HG02678 (cell line): ENCODE data around the gene KIFC3.
A peak's percentile ranks its signal among the peaks of the same experiment; 100 is the strongest.
"Not testable (repeated sequence)": the region's sequence is repeated elsewhere in the genome, so short reads cannot be mapped to it uniquely, and the experiment has no call there.

Source experiments
- ATAC-seq: cut with Tn5 transposase; IDR thresholded peaks from one replicate; pipeline ENCODE4 v1.9.1; 2021; ENCODE audit warnings: mild to moderate bottlenecking, moderate library complexity; ENCODE audit not compliant: unreplicated experiment

The KIFC3 gene

GRCh38 chr16:57742543-57742942 lies 59.7 kb downstream of the KIFC3 start:
- ATAC-seq, result no peak

- ATAC-seq, result no peak
Observed at GRCh38 chr16:57741660-57742191, 60.6 kb downstream of the KIFC3 start.

- ATAC-seq, result no peak
Observed at GRCh38 chr16:57740423-57741071, 61.7 kb downstream of the KIFC3 start.

- no peak for ATAC-seq
Observed at GRCh38 chr16:57739756-57740422, 62.4 kb downstream of the KIFC3 start.

GRCh38 chr16:57738844-57739243 lies 63.4 kb downstream of the KIFC3 start:
- no peak for ATAC-seq

- no peak for ATAC-seq
Observed at GRCh38 chr16:57736419-57737351, 65.6 kb downstream of the KIFC3 start.

- ATAC-seq, result no peak
Observed at GRCh38 chr16:57735755-57736418, 66.4 kb downstream of the KIFC3 start, which contains the start of gene KATNB1. Gene KATNB1, plus strand, starts transcription at chr16:57735770. Its CDS starts 1,474 bp downstream, at chr16:57737244.

GRCh38 chr16:57734925-57735754 lies 67.2 kb downstream of the KIFC3 start:
- peak; percentile 90 for ATAC-seq

GRCh38 chr16:57734308-57734924 lies 67.9 kb downstream of the KIFC3 start:
- no peak for ATAC-seq

- ATAC-seq, result no peak
Observed at GRCh38 chr16:57732714-57733113, 69.6 kb downstream of the KIFC3 start.

- ATAC-seq, result no peak
Observed at GRCh38 chr16:57732037-57732436, 70.3 kb downstream of the KIFC3 start.

GRCh38 chr16:57730771-57731730 lies 71.2 kb downstream of the KIFC3 start:
- ATAC-seq, result no peak

- not testable (repeated sequence) for ATAC-seq
Observed at GRCh38 chr16:57729852-57730251, 72.4 kb downstream of the KIFC3 start.

GRCh38 chr16:57729182-57729484 lies 73.2 kb downstream of the KIFC3 start:
- no peak for ATAC-seq

- ATAC-seq, result no peak
Observed at GRCh38 chr16:57728336-57729181, 73.7 kb downstream of the KIFC3 start.

- no peak for ATAC-seq
Observed at GRCh38 chr16:57727610-57728009, 74.7 kb downstream of the KIFC3 start.

GRCh38 chr16:57726433-57726947 lies 75.8 kb downstream of the KIFC3 start:
- no peak for ATAC-seq
